ACC112 (cell line): Measurements from ENCODE around the gene PTN.
"Not testable (repeated sequence)": the region's sequence is repeated elsewhere in the genome, so short reads cannot be mapped to it uniquely, and the experiment has no call there.

Source experiments
- H2AFZ ChIP-seq: fragments of 200-600 bp; sonication (generic); one replicate; pipeline ENCODE4 v1.6.0; 2017; ENCODE audit warnings: antibody characterized with exemption, low read length; ENCODE audit not compliant: unreplicated experiment
- H3K27ac ChIP-seq: fragments of 200-600 bp; sonication (generic); 2 replicates; pipeline ENCODE4 v1.5.1; 2014; ENCODE audit warnings: low read depth, mild to moderate bottlenecking, antibody characterized with exemption, low read length, moderate library complexity
- H3K27me3 ChIP-seq: fragments of 200-600 bp; sonication (generic); 2 replicates; pipeline ENCODE4 v1.6.1; 2014; ENCODE audit warnings: mild to moderate bottlenecking, antibody characterized with exemption, low read length, moderate library complexity, mixed read lengths; ENCODE audit not compliant: insufficient read depth
- H3K36me3 ChIP-seq: fragments of 200-600 bp; sonication (generic); 2 replicates; pipeline ENCODE4 v1.6.1; 2016; ENCODE audit warnings: mild to moderate bottlenecking, antibody characterized with exemption, low read length, moderate library complexity, mixed read lengths; ENCODE audit not compliant: insufficient read depth
- H3K4me1 ChIP-seq: fragments of 200-600 bp; sonication (generic); one replicate; pipeline ENCODE4 v1.6.1; 2016; ENCODE audit warnings: low read length, mixed read lengths; ENCODE audit not compliant: insufficient read depth, unreplicated experiment, control insufficient read depth
- H3K4me3 ChIP-seq: fragments of 200-600 bp; sonication (generic); 2 replicates; pipeline ENCODE4 v1.5.1; 2014; ENCODE audit warnings: mild to moderate bottlenecking, low read depth, low read length
- H3K79me2 ChIP-seq: fragments of 200-600 bp; sonication (generic); one replicate; pipeline ENCODE4 v1.6.0; 2016; ENCODE audit warnings: low read length; ENCODE audit not compliant: control insufficient read depth, unreplicated experiment, insufficient read depth

PTN gene

DNA sequence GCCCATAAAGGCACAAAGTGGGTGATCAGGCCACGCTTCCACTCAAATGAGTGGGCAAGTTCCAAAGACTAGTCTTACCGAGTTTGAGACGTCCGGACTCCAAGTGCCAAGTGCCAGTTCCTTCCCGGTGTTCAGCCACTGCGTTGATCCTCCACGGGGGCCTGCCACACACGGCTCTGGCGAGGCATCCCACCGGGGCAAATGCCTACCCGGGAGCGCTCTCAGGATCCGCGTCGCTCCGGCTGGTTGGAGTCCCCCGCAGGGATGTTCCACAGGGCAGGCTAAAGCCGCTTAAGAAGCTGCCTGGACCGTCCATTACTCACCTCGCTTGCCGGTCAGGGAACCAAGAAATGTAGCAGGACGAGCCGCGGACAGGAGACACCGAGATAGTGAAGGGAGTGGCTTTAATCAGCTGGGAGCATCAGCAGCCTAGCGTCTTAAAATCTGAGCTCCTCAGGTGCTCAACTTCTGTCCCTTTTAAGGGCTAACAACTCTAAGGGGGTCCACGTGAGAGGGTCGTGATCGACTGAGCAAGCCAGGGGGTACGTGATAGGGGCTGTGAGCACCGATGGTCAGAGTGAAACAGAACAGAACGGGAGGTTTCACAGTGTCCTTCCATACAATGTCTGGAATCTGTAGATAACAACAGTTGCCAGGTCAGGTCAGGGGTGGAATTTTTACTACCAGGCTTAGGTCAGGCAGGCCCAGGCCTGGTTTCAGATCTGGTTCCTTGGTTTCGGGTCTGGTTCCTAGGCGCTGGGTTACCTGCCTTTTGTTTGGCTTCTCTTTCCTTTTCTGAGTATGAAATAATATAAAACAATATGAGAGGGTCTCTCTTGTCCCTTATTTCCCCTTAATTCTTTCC, 75.3 kb downstream of the PTN start:
- H3K27me3 ChIP-seq = not testable (repeated sequence)

GRCh38 chr7:137266764-137267163, 76.8 kb downstream of the PTN start:
- no peaks in the 10 kb centered on the region for H3K79me2 ChIP-seq
- no peak overlapping the region for H3K4me3 ChIP-seq
- H3K4me1 ChIP-seq = no peaks in the 10 kb centered on the region
- no peaks in the 10 kb centered on the region for H3K36me3 ChIP-seq
- H3K27me3 ChIP-seq = no peaks in the 10 kb centered on the region
- no peak overlapping the region for H3K27ac ChIP-seq
- H2AFZ ChIP-seq = no peak overlapping the region

More for the DNA sequence above, 75.3 kb downstream of the PTN start:
- H3K4me1 ChIP-seq, H3K36me3 ChIP-seq, H3K79me2 ChIP-seq, H3K4me3 ChIP-seq, H3K27ac ChIP-seq, H2AFZ ChIP-seq: not testable (repeated sequence)

GRCh38 chr7:137265480-137265879, 78.1 kb downstream of the PTN start:
- not testable (repeated sequence) for H3K36me3 ChIP-seq, H2AFZ ChIP-seq, H3K4me1 ChIP-seq, H3K4me3 ChIP-seq, H3K79me2 ChIP-seq, H3K27me3 ChIP-seq, H3K27ac ChIP-seq

DNA sequence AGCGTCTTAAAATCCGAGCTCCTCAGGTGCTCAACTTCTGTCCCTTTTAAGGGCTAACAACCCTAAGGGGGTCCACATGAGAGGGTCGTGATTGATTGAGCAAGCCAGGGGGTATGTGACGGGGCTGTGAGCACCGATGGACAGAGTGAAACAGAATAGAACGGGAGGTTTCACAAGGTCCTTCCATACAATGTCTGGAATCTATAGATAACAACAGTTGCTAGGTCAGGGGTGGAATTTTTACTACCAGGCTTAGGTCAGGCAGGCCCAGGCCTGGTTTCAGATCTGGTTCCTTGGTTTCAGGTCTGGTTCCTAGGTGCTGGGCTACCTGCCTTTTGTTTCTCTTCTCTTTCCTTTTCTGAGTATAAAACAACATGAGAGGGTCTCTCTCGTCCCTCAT, 80.9 kb downstream of the PTN start:
- Histone ChIP-seq H3K4me3 (no peak overlapping the region), H3K27ac (no peak overlapping the region), H2AFZ (no peak overlapping the region), H3K36me3 (no peaks in the 10 kb centered on the region), H3K4me1 (no peaks in the 10 kb centered on the region), H3K79me2 (no peaks in the 10 kb centered on the region), H3K27me3 (no peaks in the 10 kb centered on the region)

- no peaks in the 10 kb centered on the region; the same call in 1 of the 2 replicates for H3K27me3 ChIP-seq
- no peaks in the 10 kb centered on the region for H3K36me3 ChIP-seq
- no peak overlapping the region for H3K27ac ChIP-seq
- H3K4me3 ChIP-seq = no peak overlapping the region
- H3K4me1 ChIP-seq = no peaks in the 10 kb centered on the region
- no peaks in the 10 kb centered on the region for H3K79me2 ChIP-seq
- no peak overlapping the region for H2AFZ ChIP-seq
These were observed 85.0 kb downstream of the PTN start for GRCh38 chr7:137258552-137258951.

DNA sequence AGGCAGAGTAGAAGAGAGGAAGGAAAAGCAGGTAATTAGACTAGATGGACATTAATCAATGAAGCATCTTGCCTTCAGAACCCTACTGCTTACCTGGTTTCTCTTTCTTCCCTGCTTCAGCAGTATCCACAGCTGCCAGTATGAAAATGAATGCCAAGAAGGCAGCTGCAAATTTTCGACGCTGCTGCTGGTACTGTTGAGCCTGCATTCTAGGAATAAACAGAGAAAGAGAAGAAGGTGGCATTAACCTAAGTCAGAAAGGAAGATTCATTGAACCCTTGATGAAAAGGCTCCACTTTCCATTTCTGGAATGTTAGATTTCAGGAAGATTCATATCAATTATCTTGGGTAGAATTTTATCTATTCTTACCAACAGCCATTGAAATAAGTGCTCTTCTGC, 88.8 kb downstream of the PTN start:
- H3K4me3 ChIP-seq = no peak overlapping the region
- no peaks in the 10 kb centered on the region for H3K4me1 ChIP-seq
- H3K27ac ChIP-seq = no peak overlapping the region
- no peak overlapping the region for H2AFZ ChIP-seq
- H3K36me3 ChIP-seq = no peaks in the 10 kb centered on the region
- no peaks in the 10 kb centered on the region for H3K79me2 ChIP-seq
- H3K27me3 ChIP-seq = no peaks in the 10 kb centered on the region; the same call in 1 of the 2 replicates

DNA sequence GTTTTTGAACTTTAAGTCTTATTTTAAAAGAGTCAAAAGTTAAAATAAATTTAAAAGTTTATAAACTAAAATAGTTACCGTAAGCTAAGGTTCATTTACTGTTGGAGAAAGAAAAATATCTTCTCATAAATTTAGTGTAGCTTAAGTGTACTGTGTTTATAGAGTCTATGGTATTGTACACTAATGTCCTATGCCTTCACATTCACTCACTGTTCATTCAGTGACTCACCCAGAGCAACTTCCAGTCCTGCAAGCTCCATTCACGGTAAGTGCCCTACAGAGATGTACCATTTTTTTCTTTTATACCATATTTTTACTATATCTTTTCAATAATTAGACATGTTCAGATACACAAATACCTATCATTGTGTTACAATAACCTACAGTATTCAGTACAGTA, 97.6 kb downstream of the PTN start:
- Histone ChIP-seq H3K79me2 (no peaks in the 10 kb centered on the region), H3K27ac (no peak overlapping the region)

DNA sequence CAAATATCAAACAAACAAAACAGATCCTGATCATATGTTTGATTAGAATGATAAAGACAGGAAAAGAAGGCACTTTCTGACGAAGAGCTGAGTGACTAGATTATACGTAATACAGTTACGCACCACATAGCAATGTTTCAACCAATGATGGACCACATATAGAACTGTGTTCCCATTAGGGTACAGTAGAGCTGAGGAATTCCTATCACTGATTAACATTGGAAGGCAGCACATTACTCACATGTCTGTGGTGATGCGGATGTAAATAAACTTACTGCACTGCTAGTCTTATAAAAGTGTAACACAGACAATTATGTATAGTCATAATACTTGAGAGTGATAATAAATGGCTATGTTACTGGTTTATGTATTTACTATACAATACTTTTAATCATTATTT, 98.3 kb downstream of the PTN start:
- Histone ChIP-seq H3K36me3 (no peaks in the 10 kb centered on the region), H3K4me1 (no peaks in the 10 kb centered on the region), H2AFZ (no peak overlapping the region), H3K27me3 (peaks cover 5% of the 10 kb centered on the region; the same call in 1 of the 2 replicates), H3K27ac (no peak overlapping the region), H3K4me3 (no peak overlapping the region), H3K79me2 (no peaks in the 10 kb centered on the region)

More for the DNA sequence above, 97.6 kb downstream of the PTN start:
- Histone ChIP-seq H3K4me3 (no peak overlapping the region), H3K36me3 (no peaks in the 10 kb centered on the region), H2AFZ (no peak overlapping the region), H3K4me1 (no peaks in the 10 kb centered on the region), H3K27me3 (peaks cover 5% of the 10 kb centered on the region; the same call in 1 of the 2 replicates)

DNA sequence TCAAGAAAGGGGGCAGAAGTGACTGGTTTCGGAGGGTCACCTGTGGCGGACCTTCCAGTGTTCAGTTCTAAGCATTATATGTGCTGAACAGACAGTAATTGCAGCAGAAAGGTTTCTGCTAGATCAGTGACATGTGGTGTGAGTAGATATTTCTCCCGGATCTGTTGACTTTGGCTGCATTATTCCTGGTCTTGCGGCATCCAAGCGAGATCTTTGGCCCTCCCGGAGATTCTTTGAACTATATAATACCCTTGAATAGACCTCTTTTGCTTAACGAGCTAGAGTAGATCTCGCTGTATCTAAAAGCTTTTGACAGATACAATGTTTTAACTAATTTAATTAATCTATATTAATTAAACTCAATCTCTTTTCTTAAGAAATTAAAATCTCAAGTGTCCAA, 99.8 kb downstream of the PTN start:
- Histone ChIP-seq H3K27ac (no peak overlapping the region), H3K4me3 (no peak overlapping the region), H3K36me3 (no peaks in the 10 kb centered on the region), H3K27me3 (peaks cover 5% of the 10 kb centered on the region; the same call in 1 of the 2 replicates), H3K4me1 (no peaks in the 10 kb centered on the region), H3K79me2 (no peaks in the 10 kb centered on the region), H2AFZ (no peak overlapping the region)

GRCh38 chr7:137242616-137243015, 100.9 kb downstream of the PTN start:
- H2AFZ ChIP-seq = no peak overlapping the region
- peaks cover 5% of the 10 kb centered on the region; the same call in 1 of the 2 replicates for H3K27me3 ChIP-seq
- H3K4me1 ChIP-seq = no peaks in the 10 kb centered on the region
- no peak overlapping the region for H3K4me3 ChIP-seq
- no peak overlapping the region for H3K27ac ChIP-seq
- H3K36me3 ChIP-seq = no peaks in the 10 kb centered on the region
- H3K79me2 ChIP-seq = no peaks in the 10 kb centered on the region

DNA sequence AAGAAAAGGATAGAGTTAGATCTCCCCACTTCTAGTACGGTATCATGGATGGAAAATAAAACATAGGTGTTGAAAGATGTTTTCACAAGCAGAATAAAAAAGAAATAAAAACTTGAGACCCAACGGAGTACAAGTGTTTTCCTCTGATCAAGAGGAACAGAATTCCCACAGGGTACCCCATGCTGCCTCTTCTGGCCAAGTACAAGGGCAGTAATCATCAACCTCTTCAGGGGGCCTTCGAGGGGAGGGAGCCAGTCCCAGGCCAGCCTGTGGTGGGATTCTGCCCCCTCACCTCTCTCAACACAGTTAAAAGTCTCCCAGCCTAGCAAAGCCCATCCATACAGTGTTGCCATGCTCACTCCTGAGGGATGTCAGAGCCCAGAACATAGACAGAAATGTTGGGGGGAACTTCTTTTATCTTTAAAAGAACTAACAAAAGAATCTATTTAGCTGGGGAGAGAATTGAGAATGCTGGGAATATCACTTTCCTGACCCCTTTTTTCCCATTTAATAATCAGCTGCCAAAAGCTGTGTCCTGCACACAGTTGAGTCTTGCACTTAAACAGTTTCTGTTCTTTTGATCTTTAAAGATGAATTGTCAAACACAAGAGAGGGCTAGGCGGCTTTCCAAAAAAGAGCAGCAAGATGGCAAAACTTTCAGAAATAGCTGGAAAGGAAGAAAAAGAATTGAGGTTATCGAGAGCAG, 101.7 kb downstream of the PTN start:
- H3K4me3 ChIP-seq = no peak overlapping the region
- H3K27me3 ChIP-seq = peaks cover 5% of the 10 kb centered on the region; the same call in 1 of the 2 replicates
- no peaks in the 10 kb centered on the region for H3K4me1 ChIP-seq
- H3K79me2 ChIP-seq = no peaks in the 10 kb centered on the region
- no peak overlapping the region for H3K27ac ChIP-seq
- no peaks in the 10 kb centered on the region for H3K36me3 ChIP-seq
- no peak overlapping the region for H2AFZ ChIP-seq
